HCT116 (cell line): ENCODE data around the gene PLA1A. TPM values are rescaled to one million over a fixed set of nuclear protein-coding genes. Genes with fewer than 3 reads are reported as not detected.

Experiments used
- ATAC-seq: fragments of 200-7000 bp; cut with Tn5 transposase; 2 replicates; pipeline ENCODE4 v1.9.1; 2020; ENCODE audit warnings: mild to moderate bottlenecking, moderate library complexity
- BruUV-seq: library from RNA; stranded (reverse); fragments of 400-500 nt; replicated peaks from 2 replicates; lab custom pipeline; 2021; lab: Mats Ljungman, UMichigan
- CTCF ChIA-PET: fragments of 300-600 bp; sonication (Branson Sonifier 250); formaldehyde crosslinking; loops from one replicate; lab custom pipeline; 2021; ENCODE audit warnings: antibody characterized with exemption; lab: Charles Lee
- POLR2A ChIA-PET: fragments of 300-600, 350-600 bp; sonication (Branson Sonifier 250); formaldehyde crosslinking; loops from one replicate; lab custom pipeline; 2021; ENCODE audit warnings: antibody characterized with exemption; lab: Charles Lee
- RAD21 ChIA-PET, 2 experiments: fragments of 300-600 bp; sonication (Branson Sonifier 250); formaldehyde crosslinking; loops; one replicate each; lab custom pipeline; 2023; ENCODE audit warnings: low total read pairs in 2 of 2; ENCODE audit not compliant: uncharacterized antibody in 2 of 2, unreplicated experiment in 2 of 2, low non-redundant PET in 1 of 2; lab: Charles Lee
- DNase-seq: peaks from one replicate; pipeline ENCODE4 v3.0.0-alpha.2; 2010; ENCODE audit warnings: low read depth, low spot score
- H2AFZ ChIP-seq: fragments of 200-600 bp; shearing (Covaris generic), sonication (generic); 2 replicates; pipeline ENCODE4 v1.6.1; 2017; ENCODE audit warnings: low read depth, mixed run types, mixed read lengths, antibody characterized with exemption, low read length; ENCODE audit not compliant: poor library complexity, severe bottlenecking
- H3K27ac ChIP-seq: 2 replicates; pipeline ENCODE4 v1.5.1; 2012; ENCODE audit warnings: low read depth, low read length
- H3K27me3 ChIP-seq: fragments of 200-600 bp; sonication (generic); 2 replicates; pipeline ENCODE4 v1.6.1; 2016; ENCODE audit warnings: mixed run types, low read length, mixed read lengths; ENCODE audit not compliant: insufficient read depth
- H3K36me3 ChIP-seq, 2 experiments: fragments of 200-500 bp in 1 of 2; fragments of 200-600 bp in 1 of 2; sonication (Bioruptor generic) in 1 of 2; sonication (generic) in 1 of 2; 2 replicates each; pipeline versions ENCODE4 v1.5.1 to v1.6.1; 2014 to 2016; ENCODE audit warnings: low read length in 2 of 2, inconsistent platforms in 1 of 2, mixed read lengths in 1 of 2, mixed run types in 1 of 2; ENCODE audit not compliant: insufficient read depth in 2 of 2, control insufficient read depth in 1 of 2
- H3K4me1 ChIP-seq, 2 experiments: fragments of 200-600 bp in 1 of 2; sonication (generic) in 1 of 2; 2 replicates each; pipeline versions ENCODE4 v1.5.1 to v1.6.1; 2012 to 2017; ENCODE audit warnings: low read length in 2 of 2, inconsistent platforms in 1 of 2, mild to moderate bottlenecking in 1 of 2, mixed read lengths in 1 of 2, mixed run types in 1 of 2, moderate library complexity in 1 of 2; ENCODE audit not compliant: insufficient read depth in 2 of 2, control insufficient read depth in 1 of 2
- H3K4me2 ChIP-seq: fragments of 200-600 bp; sonication (generic); 2 replicates; pipeline ENCODE4 v1.6.1; 2017; ENCODE audit warnings: mixed run types, low read length, mixed read lengths
- H3K4me3 ChIP-seq, 2 experiments: fragments of 200-600 bp in 1 of 2; sonication (generic) in 1 of 2; replicated peaks in 1 of 2; 2 replicates each; pipeline ENCODE4 v1.5.1; 2011 to 2016; ENCODE audit warnings: low read length in 2 of 2, control low read depth in 1 of 2, low read depth in 1 of 2, mild to moderate bottlenecking in 1 of 2, mixed read lengths in 1 of 2, mixed run types in 1 of 2
- H3K79me2 ChIP-seq: fragments of 200-600 bp; sonication (generic); 2 replicates; pipeline ENCODE4 v1.6.1; 2017; ENCODE audit warnings: mild to moderate bottlenecking, mixed run types, low read length, moderate library complexity, mixed read lengths; ENCODE audit not compliant: insufficient read depth
- H3K9ac ChIP-seq: fragments of 200-600 bp; sonication (generic); 2 replicates; pipeline ENCODE4 v1.6.1; 2016; ENCODE audit warnings: low read length, mixed read lengths
- H3K9me2 ChIP-seq: fragments of 200-600 bp; sonication (generic), shearing (Covaris generic); 2 replicates; pipeline ENCODE4 v1.6.1; 2017; ENCODE audit warnings: mixed run types, mild to moderate bottlenecking, moderate library complexity; ENCODE audit not compliant: insufficient read depth
- H3K9me3 ChIP-seq, 2 experiments: fragments of 200-500 bp in 1 of 2; fragments of 200-600 bp in 1 of 2; sonication (Bioruptor generic) in 1 of 2; sonication (generic) in 1 of 2; 2 replicates each; pipeline ENCODE4 v1.6.1; 2014 to 2017; ENCODE audit warnings: low read length in 2 of 2, mixed read lengths in 2 of 2, inconsistent platforms in 1 of 2, low read depth in 1 of 2, mild to moderate bottlenecking in 1 of 2, mixed run types in 1 of 2, moderate library complexity in 1 of 2; ENCODE audit not compliant: control insufficient read depth in 1 of 2, insufficient read depth in 1 of 2
- H4K20me1 ChIP-seq: fragments of 200-600 bp; sonication (generic), shearing (Covaris generic); 2 replicates; pipeline ENCODE4 v1.6.1; 2017; ENCODE audit warnings: mixed run types, mild to moderate bottlenecking, moderate library complexity; ENCODE audit not compliant: insufficient read depth
- RAD21 ChIP-seq: IDR thresholded peaks from 2 replicates; pipeline ENCODE4 v1.6.1; 2012; ENCODE audit warnings: low read depth, mild to moderate bottlenecking
- YY1 ChIP-seq: IDR thresholded peaks from 2 replicates; pipeline ENCODE4 v1.6.1; 2011; ENCODE audit warnings: low read length, low read depth, moderate library complexity, mild to moderate bottlenecking; ENCODE audit not compliant: insufficient replicate concordance; ENCODE audit errors: extremely low read depth
- intact Hi-C: fragments of 100-400 bp; cut with micrococcal nuclease; formaldehyde crosslinking; loops from 2 replicates; pipeline ENCODE4 v1.10.0; 2022
- total RNA-seq: library from RNA; stranded (reverse); gene quantifications from one replicate; pipeline ENCODE4 v1.2.1, GENCODE V29; 2021; ENCODE audit not compliant: unreplicated experiment
- TF ChIP-seq, protein P1 (sequence below): IDR thresholded peaks from 2 replicates; pipeline ENCODE4 v1.6.1; 2012
- TF ChIP-seq, protein P2 (sequence below): IDR thresholded peaks from 2 replicates; pipeline ENCODE4 v1.6.1; 2012; ENCODE audit warnings: low read depth

The PLA1A gene
- total RNA-seq, 1 experiment from 2014 or later: not detected

- BruUV-seq: no TSS peak
Measured at GRCh38 chr3:119619094-119619493, 21.4 kb downstream of the PLA1A start.

More at GRCh38 chr3:119619094-119619493, 21.4 kb downstream of the PLA1A start:
- H3K27me3 ChIP-seq: no peaks in the 10 kb centered on the region
- H3K4me1 ChIP-seq: no peaks in the 10 kb centered on the region
- TF ChIP-seq RAD21 (0 out of 2 replicates have a peak, but pooled peaks have one; percentile 49), YY1 (no peak)
- TF ChIP-seq, protein P1, sequence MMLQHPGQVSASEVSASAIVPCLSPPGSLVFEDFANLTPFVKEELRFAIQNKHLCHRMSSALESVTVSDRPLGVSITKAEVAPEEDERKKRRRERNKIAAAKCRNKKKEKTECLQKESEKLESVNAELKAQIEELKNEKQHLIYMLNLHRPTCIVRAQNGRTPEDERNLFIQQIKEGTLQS: no peak
- TF ChIP-seq, protein P2, sequence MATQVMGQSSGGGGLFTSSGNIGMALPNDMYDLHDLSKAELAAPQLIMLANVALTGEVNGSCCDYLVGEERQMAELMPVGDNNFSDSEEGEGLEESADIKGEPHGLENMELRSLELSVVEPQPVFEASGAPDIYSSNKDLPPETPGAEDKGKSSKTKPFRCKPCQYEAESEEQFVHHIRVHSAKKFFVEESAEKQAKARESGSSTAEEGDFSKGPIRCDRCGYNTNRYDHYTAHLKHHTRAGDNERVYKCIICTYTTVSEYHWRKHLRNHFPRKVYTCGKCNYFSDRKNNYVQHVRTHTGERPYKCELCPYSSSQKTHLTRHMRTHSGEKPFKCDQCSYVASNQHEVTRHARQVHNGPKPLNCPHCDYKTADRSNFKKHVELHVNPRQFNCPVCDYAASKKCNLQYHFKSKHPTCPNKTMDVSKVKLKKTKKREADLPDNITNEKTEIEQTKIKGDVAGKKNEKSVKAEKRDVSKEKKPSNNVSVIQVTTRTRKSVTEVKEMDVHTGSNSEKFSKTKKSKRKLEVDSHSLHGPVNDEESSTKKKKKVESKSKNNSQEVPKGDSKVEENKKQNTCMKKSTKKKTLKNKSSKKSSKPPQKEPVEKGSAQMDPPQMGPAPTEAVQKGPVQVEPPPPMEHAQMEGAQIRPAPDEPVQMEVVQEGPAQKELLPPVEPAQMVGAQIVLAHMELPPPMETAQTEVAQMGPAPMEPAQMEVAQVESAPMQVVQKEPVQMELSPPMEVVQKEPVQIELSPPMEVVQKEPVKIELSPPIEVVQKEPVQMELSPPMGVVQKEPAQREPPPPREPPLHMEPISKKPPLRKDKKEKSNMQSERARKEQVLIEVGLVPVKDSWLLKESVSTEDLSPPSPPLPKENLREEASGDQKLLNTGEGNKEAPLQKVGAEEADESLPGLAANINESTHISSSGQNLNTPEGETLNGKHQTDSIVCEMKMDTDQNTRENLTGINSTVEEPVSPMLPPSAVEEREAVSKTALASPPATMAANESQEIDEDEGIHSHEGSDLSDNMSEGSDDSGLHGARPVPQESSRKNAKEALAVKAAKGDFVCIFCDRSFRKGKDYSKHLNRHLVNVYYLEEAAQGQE: no peak
- CTCF ChIA-PET: no interaction called here
- no peaks in the 10 kb centered on the region for H3K79me2 ChIP-seq
- POLR2A ChIA-PET: interaction anchor here (0.6 kb wide), 1 partner anchor 161 kb away, joined by 3 read pairs; no protein-coding TSS in a partner anchor
- no peaks in the 10 kb centered on the region for H3K9me2 ChIP-seq
- H3K9ac ChIP-seq: no peak overlapping the region
- RAD21 ChIA-PET: no interaction called here
- H3K36me3 ChIP-seq: no peaks in the 10 kb centered on the region
- H4K20me1 ChIP-seq: no peaks in the 10 kb centered on the region
- no peak overlapping the region for H3K27ac ChIP-seq
- ATAC-seq: 0 out of 2 replicates have a peak, but pooled peaks have one; percentile 42
- no peak overlapping the region for H2AFZ ChIP-seq
- intact Hi-C loops: no loop called here
- H3K4me2 ChIP-seq: no peak overlapping the region
- H3K9me3 ChIP-seq: no peaks in the 10 kb centered on the region
- no peak overlapping the region for H3K4me3 ChIP-seq
- DNase-seq: no peak
